Naive B cell (primary cell): ENCODE results near the gene DCTN1. TPM values are rescaled to one million over a fixed set of nuclear protein-coding genes. Genes with fewer than 3 reads are reported as not detected.
A peak's percentile ranks its signal among the peaks of the same experiment; 100 is the strongest.

Experiments used
- ATAC-seq, 2 donors: fragments of 150-1000 bp; cut with Tn5 transposase; 2 replicates each; pipeline ENCODE4 v1.10.0; 2021; ENCODE audit warnings: low read depth in 2 of 2, mild to moderate bottlenecking in 2 of 2, moderate library complexity in 2 of 2
- DNase-seq: peaks from one replicate; pipeline ENCODE4 v3.0.0; 2022
- H3K27ac Mint-ChIP-seq, 6 donors: one replicate each; pipeline ENCODE4 v1.8.0; 2020 to 2022; ENCODE audit warnings: mild to moderate bottlenecking in 6 of 6, mixed read lengths in 6 of 6, moderate library complexity in 5 of 6, inconsistent platforms in 2 of 6
- H3K27me3 Mint-ChIP-seq, 3 donors: one replicate each; pipeline ENCODE4 v1.8.0; 2021 to 2022; ENCODE audit warnings: mixed read lengths in 3 of 3, mild to moderate bottlenecking in 1 of 3
- H3K36me3 Mint-ChIP-seq, 2 donors: one replicate each; pipeline ENCODE4 v1.8.0; 2020 to 2022; ENCODE audit warnings: mixed read lengths in 2 of 2, inconsistent platforms in 1 of 2, mild to moderate bottlenecking in 1 of 2
- H3K4me1 Mint-ChIP-seq, 3 donors: one replicate each; pipeline ENCODE4 v1.8.0; 2020 to 2022; ENCODE audit warnings: mixed read lengths in 3 of 3, inconsistent platforms in 1 of 3, mild to moderate bottlenecking in 1 of 3, moderate library complexity in 1 of 3
- H3K4me3 Mint-ChIP-seq, 8 donors: one replicate each; pipeline ENCODE4 v1.8.0; 2020 to 2022; ENCODE audit warnings: mild to moderate bottlenecking in 8 of 8, mixed read lengths in 8 of 8, moderate library complexity in 8 of 8, inconsistent platforms in 2 of 8
- H3K9me3 Mint-ChIP-seq, 7 donors: one replicate each; pipeline ENCODE4 v1.8.0; 2020 to 2022; ENCODE audit warnings: mixed read lengths in 7 of 7, mild to moderate bottlenecking in 5 of 7, inconsistent platforms in 2 of 7, moderate library complexity in 1 of 7
- polyA plus RNA-seq, 6 donors: library from polyadenylated mRNA; unstranded; fragments of 300-500 nt; fragmentation: Illumina TruSeq; gene quantifications; one replicate each; pipeline ENCODE4 v1.2.3, GENCODE V29; 2021; ENCODE audit warnings: low read depth in 6 of 6

DCTN1 gene
- polyA plus RNA-seq, 6 donors from 2014 or later: 43.0 to 91.1 (median 60.2) TPM

GRCh38 chr2:74419345-74419744 lies 39.2 kb upstream of the DCTN1 start:
- Mint-ChIP-seq H3K36me3 (no peaks in the 10 kb centered on the region), H3K4me1 (peaks cover 38 to 79% (median 53%) of the 10 kb centered on the region in 3 donors), H3K27ac (peak overlapping the region in 5 of 6 donors; percentile 19 to 100 (median 88)), H3K27me3 (no peaks in the 10 kb centered on the region), H3K4me3 (peak overlapping the region in 7 of 8 donors; percentile 64 to 99 (median 74)), H3K9me3 (no peaks in the 10 kb centered on the region)
- ATAC-seq (no peak), DNase-seq (no peak)

- ATAC-seq (no peak), DNase-seq (no peak)
- H3K4me1 Mint-ChIP-seq: peaks cover 45 to 87% (median 63%) of the 10 kb centered on the region in 3 donors
- H3K4me3 Mint-ChIP-seq: peak overlapping the region in 3 of 8 donors; percentile 9 to 74 (median 16)
- no peaks in the 10 kb centered on the region for H3K9me3 Mint-ChIP-seq
- H3K27ac Mint-ChIP-seq: peak overlapping the region in 1 of 6 donors; percentile 69
- H3K27me3 Mint-ChIP-seq: no peaks in the 10 kb centered on the region
- H3K36me3 Mint-ChIP-seq: no peaks in the 10 kb centered on the region
Observed at GRCh38 chr2:74418312-74418711, 38.2 kb upstream of the DCTN1 start.

GRCh38 chr2:74417763-74418162 lies 37.7 kb upstream of the DCTN1 start:
- H3K27me3 Mint-ChIP-seq: no peaks in the 10 kb centered on the region
- H3K4me3 Mint-ChIP-seq: peak overlapping the region in 3 of 8 donors; percentile 41 to 79 (median 78)
- DNase-seq (no peak), ATAC-seq (no peak)
- no peaks in the 10 kb centered on the region for H3K36me3 Mint-ChIP-seq
- no peaks in the 10 kb centered on the region for H3K9me3 Mint-ChIP-seq
- peaks cover 44 to 85% (median 67%) of the 10 kb centered on the region in 3 donors for H3K4me1 Mint-ChIP-seq
- peak overlapping the region in 2 of 6 donors; percentile 60 to 65 for H3K27ac Mint-ChIP-seq

- Mint-ChIP-seq H3K36me3 (no peaks in the 10 kb centered on the region), H3K27me3 (no peaks in the 10 kb centered on the region), H3K27ac (peak overlapping the region in 4 of 6 donors; percentile 60 to 81 (median 66)), H3K9me3 (no peaks in the 10 kb centered on the region), H3K4me1 (peaks cover 46 to 79% (median 66%) of the 10 kb centered on the region in 3 donors), H3K4me3 (peak overlapping the region in 6 of 8 donors; percentile 32 to 81 (median 77))
- DNase-seq (no peak), ATAC-seq (no peak)
Observed at GRCh38 chr2:74417197-74417596, 37.1 kb upstream of the DCTN1 start.

GRCh38 chr2:74416778-74417177 lies 36.7 kb upstream of the DCTN1 start:
- no peaks in the 10 kb centered on the region for H3K36me3 Mint-ChIP-seq
- H3K4me3 Mint-ChIP-seq: peak overlapping the region in 6 of 8 donors; percentile 6 to 81 (median 77)
- DNase-seq (no peak), ATAC-seq (no peak)
- H3K9me3 Mint-ChIP-seq: no peaks in the 10 kb centered on the region
- H3K27ac Mint-ChIP-seq: peak overlapping the region in 4 of 6 donors; percentile 60 to 81 (median 64)
- no peaks in the 10 kb centered on the region for H3K27me3 Mint-ChIP-seq
- H3K4me1 Mint-ChIP-seq: peaks cover 46 to 75% (median 61%) of the 10 kb centered on the region in 3 donors

GRCh38 chr2:74415762-74416395 lies 35.8 kb upstream of the DCTN1 start:
- peak overlapping the region in 4 of 6 donors; percentile 47 to 81 (median 69) for H3K27ac Mint-ChIP-seq
- no peaks in the 10 kb centered on the region for H3K9me3 Mint-ChIP-seq
- no peak for DNase-seq
- H3K4me1 Mint-ChIP-seq: peaks cover 42 to 70% (median 55%) of the 10 kb centered on the region in 3 donors
- H3K36me3 Mint-ChIP-seq: no peaks in the 10 kb centered on the region
- H3K4me3 Mint-ChIP-seq: peak overlapping the region; percentile 78 to 90 (median 86)
- ATAC-seq: no peak
- H3K27me3 Mint-ChIP-seq: no peaks in the 10 kb centered on the region

GRCh38 chr2:74414881-74415761 lies 35.0 kb upstream of the DCTN1 start:
- H3K9me3 Mint-ChIP-seq: no peaks in the 10 kb centered on the region
- peaks cover 37 to 62% (median 49%) of the 10 kb centered on the region in 3 donors for H3K4me1 Mint-ChIP-seq
- ATAC-seq: peak; percentile 65 to 69
- H3K36me3 Mint-ChIP-seq: no peaks in the 10 kb centered on the region
- H3K27ac Mint-ChIP-seq: peak overlapping the region in 4 of 6 donors; percentile 74 to 92 (median 85)
- H3K27me3 Mint-ChIP-seq: no peaks in the 10 kb centered on the region
- peak; percentile 67 for DNase-seq
- peak overlapping the region; percentile 78 to 90 (median 86) for H3K4me3 Mint-ChIP-seq

- Mint-ChIP-seq H3K27me3 (no peaks in the 10 kb centered on the region), H3K27ac (peak overlapping the region in 5 of 6 donors; percentile 69 to 92 (median 84)), H3K4me1 (peaks cover 36 to 56% (median 43%) of the 10 kb centered on the region in 3 donors), H3K9me3 (no peaks in the 10 kb centered on the region), H3K36me3 (no peaks in the 10 kb centered on the region), H3K4me3 (peak overlapping the region; percentile 78 to 90 (median 82))
- ATAC-seq (no peak), DNase-seq (no peak)
Observed at GRCh38 chr2:74414441-74414840, 34.3 kb upstream of the DCTN1 start.

- H3K4me3 Mint-ChIP-seq: peak overlapping the region in 7 of 8 donors; percentile 7 to 90 (median 78)
- H3K9me3 Mint-ChIP-seq: no peaks in the 10 kb centered on the region
- peak overlapping the region in 5 of 6 donors; percentile 21 to 88 (median 81) for H3K27ac Mint-ChIP-seq
- ATAC-seq: no peak
- peaks cover 32 to 44% (median 43%) of the 10 kb centered on the region in 3 donors for H3K4me1 Mint-ChIP-seq
- peaks cover 0 to 5% (median 4%) of the 10 kb centered on the region in 3 donors for H3K27me3 Mint-ChIP-seq
- no peak for DNase-seq
- H3K36me3 Mint-ChIP-seq: no peaks in the 10 kb centered on the region
Observed at GRCh38 chr2:74413001-74413698, 33.0 kb upstream of the DCTN1 start.

- no peak for ATAC-seq
- Mint-ChIP-seq H3K27ac (peak overlapping the region in 1 of 6 donors; percentile 44), H3K4me3 (peak overlapping the region in 1 of 8 donors; percentile 52), H3K27me3 (peaks cover 0 to 8% (median 6%) of the 10 kb centered on the region in 3 donors), H3K4me1 (peaks cover 6 to 10% (median 7%) of the 10 kb centered on the region in 3 donors), H3K36me3 (no peaks in the 10 kb centered on the region), H3K9me3 (no peaks in the 10 kb centered on the region)
- DNase-seq: no peak
Observed at GRCh38 chr2:74407682-74408081, 27.6 kb upstream of the DCTN1 start.

- Mint-ChIP-seq H3K4me3 (no peak overlapping the region), H3K9me3 (no peaks in the 10 kb centered on the region), H3K36me3 (no peaks in the 10 kb centered on the region), H3K4me1 (peaks cover 6 to 7% (median 7%) of the 10 kb centered on the region in 3 donors), H3K27ac (peak overlapping the region in 2 of 6 donors; percentile 3 to 52), H3K27me3 (peaks cover 0 to 10% (median 8%) of the 10 kb centered on the region in 3 donors)
- no peak for DNase-seq
- peak; percentile 90 to 93 for ATAC-seq
Observed at GRCh38 chr2:74406035-74406434, 25.9 kb upstream of the DCTN1 start.

- no peaks in the 10 kb centered on the region for H3K36me3 Mint-ChIP-seq
- H3K9me3 Mint-ChIP-seq: no peaks in the 10 kb centered on the region
- ATAC-seq (no peak), DNase-seq (no peak)
- H3K4me3 Mint-ChIP-seq: peak overlapping the region in 1 of 8 donors; percentile 52
- H3K27ac Mint-ChIP-seq: no peak overlapping the region
- peaks cover 11 to 13% (median 11%) of the 10 kb centered on the region in 3 donors for H3K4me1 Mint-ChIP-seq
- peaks cover 0 to 4% (median 0%) of the 10 kb centered on the region in 3 donors for H3K27me3 Mint-ChIP-seq
Observed at GRCh38 chr2:74401891-74402290, 21.8 kb upstream of the DCTN1 start.

- ATAC-seq (peak; percentile 46 to 70), DNase-seq (no peak)
- Mint-ChIP-seq H3K27ac (no peak overlapping the region), H3K9me3 (no peaks in the 10 kb centered on the region), H3K27me3 (peaks cover 0 to 4% (median 4%) of the 10 kb centered on the region in 3 donors), H3K36me3 (no peaks in the 10 kb centered on the region), H3K4me1 (peaks cover 4 to 6% (median 5%) of the 10 kb centered on the region in 3 donors), H3K4me3 (no peak overlapping the region)
Observed at GRCh38 chr2:74399785-74400184, 19.7 kb upstream of the DCTN1 start.
